ENCODE data around the gene LILRA6. TPM values are rescaled to one million over a fixed set of nuclear protein-coding genes. Genes with fewer than 3 reads are reported as not detected.
"Not testable (repeated sequence)": the region's sequence is repeated elsewhere in the genome, so short reads cannot be mapped to it uniquely, and the experiment has no call there.

Gene LILRA6
- total RNA-seq, 1 donor from 2014 or later: not detected

DNA sequence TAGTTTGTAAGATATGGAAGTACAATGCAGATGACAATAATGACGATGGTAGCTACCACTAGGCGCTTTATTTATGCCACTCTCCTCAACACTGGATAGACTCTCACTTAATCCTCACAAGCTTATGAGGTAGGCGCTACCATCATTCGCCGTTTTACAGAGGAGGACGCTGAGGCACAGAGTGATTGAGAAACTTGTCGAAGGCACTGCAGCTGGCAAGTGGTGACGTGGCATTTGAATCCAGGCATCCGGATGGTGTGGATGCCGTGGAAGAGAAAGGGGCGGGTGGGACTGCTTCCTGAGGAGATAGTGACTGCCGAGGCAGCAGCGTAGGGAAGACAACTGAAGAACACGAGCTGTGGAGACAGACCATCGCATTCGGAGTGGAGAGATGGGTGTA, 43.2 kb downstream of the LILRA6 start:
- ATAC-seq (ENCODE audit: low read depth) (no peak), DNase-seq (no peak)
- peak overlapping the region; percentile 44 for H3K4me3 Mint-ChIP-seq
- ChIA-PET POLR2A (interaction anchor here (0.7 to 6.5 kb wide), 7 partner anchors 9 to 249 kb away, joined by 3 to 244 read pairs (median 14); partner anchors contain the start of genes CNOT3, LENG8, MBOAT7 and PRPF31), CTCF (interaction anchor here (0.7 kb wide), 1 partner anchor 10 kb away, joined by 3 read pairs; the partner anchor contains the start of gene MBOAT7)
- peaks cover 47% of the 10 kb centered on the region for H3K36me3 Mint-ChIP-seq (ENCODE audit: low read depth)
- peak overlapping the region; percentile 50 for H3K27ac Mint-ChIP-seq
- H3K9me3 Mint-ChIP-seq: no peaks in the 10 kb centered on the region
- no peaks in the 10 kb centered on the region for H3K27me3 Mint-ChIP-seq
- TF ChIP-seq, protein P1, sequence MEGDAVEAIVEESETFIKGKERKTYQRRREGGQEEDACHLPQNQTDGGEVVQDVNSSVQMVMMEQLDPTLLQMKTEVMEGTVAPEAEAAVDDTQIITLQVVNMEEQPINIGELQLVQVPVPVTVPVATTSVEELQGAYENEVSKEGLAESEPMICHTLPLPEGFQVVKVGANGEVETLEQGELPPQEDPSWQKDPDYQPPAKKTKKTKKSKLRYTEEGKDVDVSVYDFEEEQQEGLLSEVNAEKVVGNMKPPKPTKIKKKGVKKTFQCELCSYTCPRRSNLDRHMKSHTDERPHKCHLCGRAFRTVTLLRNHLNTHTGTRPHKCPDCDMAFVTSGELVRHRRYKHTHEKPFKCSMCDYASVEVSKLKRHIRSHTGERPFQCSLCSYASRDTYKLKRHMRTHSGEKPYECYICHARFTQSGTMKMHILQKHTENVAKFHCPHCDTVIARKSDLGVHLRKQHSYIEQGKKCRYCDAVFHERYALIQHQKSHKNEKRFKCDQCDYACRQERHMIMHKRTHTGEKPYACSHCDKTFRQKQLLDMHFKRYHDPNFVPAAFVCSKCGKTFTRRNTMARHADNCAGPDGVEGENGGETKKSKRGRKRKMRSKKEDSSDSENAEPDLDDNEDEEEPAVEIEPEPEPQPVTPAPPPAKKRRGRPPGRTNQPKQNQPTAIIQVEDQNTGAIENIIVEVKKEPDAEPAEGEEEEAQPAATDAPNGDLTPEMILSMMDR (IDR thresholded peaks at IDR 0.05): no peak
- H3K4me1 Mint-ChIP-seq: peaks cover 47% of the 10 kb centered on the region
- intact Hi-C loops (cut with micrococcal nuclease): no loop called here

DNA sequence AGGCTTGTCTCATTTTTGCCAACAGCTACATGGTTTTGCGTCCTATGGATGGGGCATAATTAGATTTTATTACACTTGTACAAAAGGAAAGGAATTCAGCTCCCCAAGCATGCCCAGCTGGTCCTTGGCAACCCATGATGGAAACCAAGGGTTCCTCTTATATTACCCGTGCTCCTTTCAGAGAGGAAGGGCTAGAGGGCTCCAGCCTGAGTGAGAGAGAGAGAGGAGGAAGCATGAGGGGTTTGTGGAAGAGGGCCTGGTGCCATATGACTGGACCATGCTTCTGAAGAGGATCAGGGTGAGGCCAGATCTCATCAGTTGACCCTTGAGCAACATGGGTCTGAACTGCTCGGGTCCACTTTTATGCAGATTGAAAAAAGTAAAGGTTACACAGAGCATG, 45.5 kb downstream of the LILRA6 start:
- intact Hi-C loops (cut with micrococcal nuclease): no loop called here
- TF ChIP-seq, protein P1 (IDR thresholded peaks at IDR 0.05): no peak
- ATAC-seq (ENCODE audit: low read depth): no peak
- H3K27me3 Mint-ChIP-seq: no peaks in the 10 kb centered on the region
- no peak for DNase-seq
- peaks cover 30% of the 10 kb centered on the region for H3K4me1 Mint-ChIP-seq
- CTCF ChIA-PET: no interaction called here
- POLR2A ChIA-PET: interaction anchor here (1.5 to 6.5 kb wide), 2 partner anchors 8 to 82 kb away, joined by 3 to 244 read pairs; partner anchors contain the start of genes MBOAT7, PRPF31, TFPT and TSEN34
- no peak overlapping the region for H3K27ac Mint-ChIP-seq
- H3K36me3 Mint-ChIP-seq (ENCODE audit: low read depth): peaks cover 42% of the 10 kb centered on the region
- no peaks in the 10 kb centered on the region for H3K9me3 Mint-ChIP-seq
- H3K4me3 Mint-ChIP-seq: no peak overlapping the region

DNA sequence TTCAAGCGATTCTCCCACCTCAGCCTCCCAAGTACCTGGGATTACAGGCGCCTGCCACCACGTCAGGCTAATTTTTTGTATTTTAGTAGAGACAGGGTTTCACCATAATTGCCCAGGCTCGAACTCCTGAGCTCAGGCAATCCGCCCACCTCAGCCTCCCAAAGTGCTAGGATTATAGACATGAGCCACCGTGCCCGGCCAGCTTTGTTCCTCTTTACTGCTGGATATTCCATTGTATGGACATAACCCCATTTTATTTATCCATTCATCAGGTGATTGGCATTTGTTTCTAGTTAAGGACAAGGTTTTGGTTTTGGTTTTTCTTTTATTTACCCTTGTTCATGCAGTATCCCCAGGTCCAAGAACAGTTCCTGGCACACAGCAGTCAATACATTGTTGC, 46.1 kb downstream of the LILRA6 start:
- intact Hi-C loops (cut with micrococcal nuclease): no loop called here
- no peak for ATAC-seq (ENCODE audit: low read depth)
- no peak overlapping the region for H3K27ac Mint-ChIP-seq
- H3K27me3 Mint-ChIP-seq: no peaks in the 10 kb centered on the region
- H3K9me3 Mint-ChIP-seq: no peaks in the 10 kb centered on the region
- peaks cover 30% of the 10 kb centered on the region for H3K4me1 Mint-ChIP-seq
- ChIA-PET CTCF (no interaction called here), POLR2A (interaction anchor here (1.5 kb wide), 1 partner anchor 81 kb away, joined by 3 read pairs; the partner anchor contains the start of genes PRPF31 and TFPT)
- no peak for DNase-seq
- peaks cover 38% of the 10 kb centered on the region for H3K36me3 Mint-ChIP-seq (ENCODE audit: low read depth)
- TF ChIP-seq, protein P1 (IDR thresholded peaks at IDR 0.05): no peak
- no peak overlapping the region for H3K4me3 Mint-ChIP-seq

DNA sequence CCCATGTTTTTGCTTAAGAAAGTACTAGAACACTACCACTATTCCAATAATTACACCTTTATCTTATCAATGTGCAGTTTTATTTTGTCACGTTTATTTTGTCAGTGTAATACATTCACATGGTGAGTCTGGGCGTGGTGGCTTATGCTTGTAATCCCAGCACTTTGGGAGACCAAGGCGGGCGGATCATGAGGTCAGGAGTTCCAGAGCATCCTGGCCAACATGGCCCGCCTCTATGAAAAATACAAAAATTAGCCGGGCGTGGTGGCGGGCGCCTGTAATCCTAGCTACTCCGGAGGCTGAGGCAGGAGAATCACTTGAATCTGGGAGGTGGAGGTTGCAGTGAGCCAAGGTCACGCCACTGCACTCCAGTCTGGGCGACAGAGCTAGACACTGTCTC, 48.1 kb downstream of the LILRA6 start:
- Mint-ChIP-seq H3K36me3 (ENCODE audit: low read depth) (peaks cover 35% of the 10 kb centered on the region), H3K4me1 (peaks cover 19% of the 10 kb centered on the region)
- ATAC-seq (ENCODE audit: low read depth); intact Hi-C loops (cut with micrococcal nuclease); H3K9me3 Mint-ChIP-seq; H3K27ac Mint-ChIP-seq; H3K27me3 Mint-ChIP-seq; CTCF ChIA-PET; DNase-seq; H3K4me3 Mint-ChIP-seq: not testable (repeated sequence)
- POLR2A ChIA-PET: interaction anchor here (1.6 kb wide), 1 partner anchor 13 kb away, joined by 5 read pairs; no protein-coding TSS in a partner anchor

DNA sequence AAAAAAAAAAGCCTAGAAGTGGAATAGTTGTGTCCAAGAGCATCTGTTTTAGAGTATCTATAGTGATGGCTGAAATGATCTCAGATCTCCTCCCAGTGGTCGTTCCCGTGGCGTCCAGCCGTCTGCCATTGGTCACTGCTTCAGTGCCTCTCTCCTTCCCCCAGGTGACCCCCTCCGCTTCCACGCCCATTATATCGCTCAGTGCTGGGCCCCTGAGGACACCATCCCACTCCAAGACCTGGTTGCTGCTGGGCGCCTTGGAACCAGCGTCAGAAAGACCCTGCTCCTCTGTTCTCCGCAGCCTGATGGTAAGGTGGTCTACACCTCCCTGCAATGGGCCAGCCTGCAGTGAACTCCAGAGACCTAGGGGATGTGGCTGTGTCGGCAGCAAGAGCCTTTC, 49.6 kb downstream of the LILRA6 start:
- intact Hi-C loops (cut with micrococcal nuclease): no loop called here
- peaks cover 35% of the 10 kb centered on the region for H3K36me3 Mint-ChIP-seq (ENCODE audit: low read depth)
- H3K27ac Mint-ChIP-seq: no peak overlapping the region

More for the DNA sequence above, 49.6 kb downstream of the LILRA6 start:
- Mint-ChIP-seq H3K4me3 (peak overlapping the region; percentile 65), H3K4me1 (peaks cover 27% of the 10 kb centered on the region), H3K9me3 (no peaks in the 10 kb centered on the region), H3K27me3 (no peaks in the 10 kb centered on the region)
- ATAC-seq (ENCODE audit: low read depth) (no peak), DNase-seq (no peak)
- TF ChIP-seq, protein P1 (IDR thresholded peaks at IDR 0.05): no peak
- ChIA-PET POLR2A (interaction anchor here (0.7 to 7.7 kb wide), 2 partner anchors 7 to 256 kb away, joined by 3 to 244 read pairs; partner anchors contain the start of genes LENG8 and RPS9), CTCF (no interaction called here)
